ENCODE results near the gene UBE2D4.

The UBE2D4 gene

DNA sequence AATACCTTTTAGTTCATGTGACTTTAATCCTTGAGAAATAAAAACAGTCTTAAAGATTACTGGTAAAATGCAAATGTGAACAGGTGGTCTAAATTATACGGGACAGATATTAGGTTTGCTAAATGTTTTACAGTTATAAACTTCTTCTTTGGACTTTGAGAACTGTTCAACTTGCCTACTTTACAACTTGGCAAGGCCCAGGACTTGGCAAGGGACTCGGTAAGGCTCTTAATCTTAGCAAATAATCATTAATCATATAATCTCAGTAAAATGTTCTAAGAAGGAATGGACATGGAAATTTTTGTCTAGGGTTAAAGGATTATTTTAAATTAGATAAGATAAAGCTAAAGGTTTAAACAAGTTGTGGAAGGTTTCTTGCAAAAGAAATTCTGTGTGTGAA, 4.8 kb upstream of the UBE2D4 start:
- Histone ChIP-seq H3K9me3 (ENCODE audit: low read length) (no peaks in the 10 kb centered on the region), H3K9ac (ENCODE audit: low read length) (no peak overlapping the region), H3K27ac (ENCODE audit: low read depth, low read length) (no peak overlapping the region), H3K4me1 (ENCODE audit: insufficient read depth, low read length) (no peaks in the 10 kb centered on the region), H3K36me3 (ENCODE audit: insufficient read depth, low read length) (no peaks in the 10 kb centered on the region), H3K27me3 (ENCODE audit: control insufficient read depth in 1 of 2, insufficient read depth in 2 of 2, low read length in 2 of 2) (no peaks in the 10 kb centered on the region), H3K4me3 (ENCODE audit: low read depth in 1 of 2, low read length in 2 of 2) (no peak overlapping the region)

DNA sequence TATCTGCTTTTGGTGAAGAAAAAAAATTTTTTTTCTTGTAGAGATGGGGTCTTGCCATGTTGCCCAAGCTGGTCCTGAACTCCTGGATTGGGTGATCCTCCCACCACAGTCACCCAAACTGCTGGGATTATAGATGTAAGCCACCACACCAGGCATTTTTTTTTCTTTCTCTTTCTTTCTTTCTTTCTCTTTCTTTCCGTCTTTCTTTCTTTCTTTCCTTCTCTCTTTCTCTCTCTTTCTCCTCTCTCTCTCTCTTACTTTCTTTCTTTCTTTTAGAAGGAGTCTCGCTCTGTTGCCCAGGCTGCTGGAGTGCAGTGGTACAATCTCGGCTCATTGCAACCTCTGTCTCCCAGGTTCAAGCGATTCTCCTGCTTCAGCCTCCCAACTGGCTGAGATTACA, 3.5 kb upstream of the UBE2D4 start:
- Histone ChIP-seq H3K36me3 (ENCODE audit: insufficient read depth, low read length) (no peaks in the 10 kb centered on the region), H3K9me3 (ENCODE audit: low read length) (no peaks in the 10 kb centered on the region), H3K9ac (ENCODE audit: low read length) (no peak overlapping the region), H3K4me1 (ENCODE audit: insufficient read depth, low read length) (peaks cover 8% of the 10 kb centered on the region), H3K4me3 (ENCODE audit: low read depth in 1 of 2, low read length in 2 of 2) (no peak overlapping the region), H3K27ac (ENCODE audit: low read depth, low read length) (no peak overlapping the region), H3K27me3 (ENCODE audit: control insufficient read depth in 1 of 2, insufficient read depth in 2 of 2, low read length in 2 of 2) (no peaks in the 10 kb centered on the region)

DNA sequence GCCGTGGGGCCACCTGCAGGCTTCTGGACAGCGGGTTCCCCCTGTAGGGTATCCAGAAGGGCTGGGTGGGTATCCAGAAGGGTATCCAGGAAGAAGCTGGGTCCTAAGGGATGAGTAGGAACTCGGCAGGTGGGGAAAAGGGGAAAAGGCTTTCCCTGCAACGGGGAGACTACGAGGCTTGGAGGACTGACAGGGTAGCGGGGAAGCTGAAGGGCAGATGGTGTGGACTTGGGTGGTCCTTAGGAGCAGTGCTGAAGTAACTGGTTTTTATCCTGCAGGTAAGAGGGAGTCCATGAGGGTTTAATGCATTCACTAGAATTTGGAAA, 525 bp downstream of the UBE2D4 start:
- Histone ChIP-seq H3K27me3 (ENCODE audit: control insufficient read depth in 1 of 2, insufficient read depth in 2 of 2, low read length in 2 of 2) (no peaks in the 10 kb centered on the region), H3K27ac (ENCODE audit: low read depth, low read length) (peak overlapping the region; percentile 78), H3K9me3 (ENCODE audit: low read length) (no peaks in the 10 kb centered on the region), H3K4me3 (ENCODE audit: low read depth in 1 of 2, low read length in 2 of 2) (peak overlapping the region; percentile 43 to 94), H3K36me3 (ENCODE audit: insufficient read depth, low read length) (no peaks in the 10 kb centered on the region), H3K9ac (ENCODE audit: low read length) (peak overlapping the region; percentile 47), H3K4me1 (ENCODE audit: insufficient read depth, low read length) (peaks cover 8% of the 10 kb centered on the region)

DNA sequence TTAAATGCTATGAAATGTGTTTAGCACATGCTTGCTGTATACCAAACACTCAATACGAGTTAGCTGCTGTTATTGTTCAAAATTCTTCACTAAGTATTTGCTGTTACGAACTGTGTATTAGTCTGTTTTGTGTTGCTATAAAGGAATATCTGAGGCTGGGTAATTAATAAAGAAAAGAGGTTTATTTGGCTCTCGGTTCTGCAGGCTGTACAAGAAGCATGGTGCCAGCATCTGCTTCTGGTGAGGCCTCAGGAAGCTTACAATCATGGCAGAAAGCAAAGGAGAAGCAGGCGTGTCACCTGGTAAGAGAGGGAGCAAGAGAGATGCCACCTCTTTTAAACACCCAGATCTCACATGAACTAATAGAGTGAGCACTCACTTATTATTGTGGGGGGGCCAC, 1.6 kb downstream of the UBE2D4 start:
- no peak overlapping the region for H3K27ac ChIP-seq (ENCODE audit: low read depth, low read length)

DNA sequence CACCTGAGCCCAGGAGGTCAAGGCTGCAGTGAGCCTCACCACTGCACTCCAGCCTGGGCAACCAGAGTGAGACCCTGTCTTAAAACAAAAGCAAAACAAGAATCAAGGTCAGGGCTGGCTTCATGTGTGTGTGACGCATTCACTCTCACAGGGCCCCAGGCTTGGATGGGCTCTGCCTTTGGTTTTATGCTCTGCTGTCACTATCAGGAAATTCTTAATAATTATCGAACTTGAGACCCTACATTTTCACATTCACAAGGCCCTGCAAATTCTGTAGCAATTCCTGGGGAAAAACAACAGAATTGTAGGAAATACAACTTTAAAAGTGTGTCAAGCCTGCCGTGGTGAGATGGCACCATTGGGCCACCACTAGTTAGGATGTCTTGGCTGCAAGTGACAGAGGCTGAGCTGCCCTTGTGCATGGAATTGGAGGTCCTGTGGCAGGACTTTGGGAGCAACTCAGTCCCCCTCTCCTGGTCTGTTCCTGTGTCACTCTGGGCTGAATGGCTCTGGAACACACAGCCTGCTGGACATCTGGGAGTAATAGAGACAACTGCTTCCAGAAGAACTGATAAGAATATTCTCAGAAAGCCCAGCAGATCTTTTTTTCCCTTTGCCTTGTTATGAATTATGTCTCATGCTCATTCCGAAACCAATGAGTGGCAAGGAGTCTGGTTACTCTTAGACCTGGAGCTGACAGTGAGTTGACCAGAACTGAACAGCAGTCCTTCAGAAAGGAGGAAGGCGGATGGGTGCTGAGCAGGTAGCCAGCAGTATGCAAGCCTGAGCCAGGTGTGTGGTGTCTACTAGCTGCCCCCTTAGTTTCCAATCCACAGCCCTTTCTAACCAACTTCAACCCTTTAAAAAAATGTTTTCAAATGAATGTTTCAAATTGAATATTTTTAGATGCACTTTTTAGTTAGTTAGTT, 3.6 kb downstream of the UBE2D4 start:
- Histone ChIP-seq H3K36me3 (ENCODE audit: insufficient read depth, low read length) (no peaks in the 10 kb centered on the region), H3K4me1 (ENCODE audit: insufficient read depth, low read length) (peaks cover 8% of the 10 kb centered on the region), H3K4me3 (ENCODE audit: low read depth in 1 of 2, low read length in 2 of 2) (no peak overlapping the region), H3K27ac (ENCODE audit: low read depth, low read length) (no peak overlapping the region), H3K27me3 (ENCODE audit: control insufficient read depth in 1 of 2, insufficient read depth in 2 of 2, low read length in 2 of 2) (no peaks in the 10 kb centered on the region), H3K9ac (ENCODE audit: low read length) (no peak overlapping the region), H3K9me3 (ENCODE audit: low read length) (no peaks in the 10 kb centered on the region)

More for the DNA sequence above, 1.6 kb downstream of the UBE2D4 start:
- no peak overlapping the region for H3K4me3 ChIP-seq (ENCODE audit: low read depth in 1 of 2, low read length in 2 of 2)
- H3K4me1 ChIP-seq (ENCODE audit: insufficient read depth, low read length) = peaks cover 8% of the 10 kb centered on the region
- no peaks in the 10 kb centered on the region for H3K9me3 ChIP-seq (ENCODE audit: low read length)
- no peaks in the 10 kb centered on the region for H3K27me3 ChIP-seq (ENCODE audit: control insufficient read depth in 1 of 2, insufficient read depth in 2 of 2, low read length in 2 of 2)
- H3K36me3 ChIP-seq (ENCODE audit: insufficient read depth, low read length) = no peaks in the 10 kb centered on the region
- no peak overlapping the region for H3K9ac ChIP-seq (ENCODE audit: low read length)

DNA sequence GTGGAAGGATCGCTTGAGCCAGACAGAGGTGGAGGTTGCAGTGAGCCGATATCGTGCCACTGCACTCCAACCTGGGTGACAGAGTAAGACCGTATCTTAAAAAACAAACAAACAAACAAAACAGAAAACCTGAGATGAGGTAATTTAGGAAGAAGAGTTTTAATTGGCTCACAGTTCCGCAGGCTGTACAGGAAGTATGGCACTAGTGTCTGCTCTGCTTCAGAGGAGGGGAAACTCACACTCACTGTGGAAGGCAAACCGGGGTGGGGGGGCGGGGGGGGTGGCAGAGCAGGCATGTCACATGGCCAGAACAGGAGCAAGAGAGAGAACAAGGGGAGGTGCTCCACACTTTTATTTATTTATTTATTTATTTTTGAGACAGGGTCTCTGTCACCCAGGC, 5.1 kb downstream of the UBE2D4 start:
- no peaks in the 10 kb centered on the region for H3K27me3 ChIP-seq (ENCODE audit: control insufficient read depth in 1 of 2, insufficient read depth in 2 of 2, low read length in 2 of 2)
- H3K4me1 ChIP-seq (ENCODE audit: insufficient read depth, low read length) = peaks cover 8% of the 10 kb centered on the region
- H3K9ac ChIP-seq (ENCODE audit: low read length) = no peak overlapping the region
- H3K27ac ChIP-seq (ENCODE audit: low read depth, low read length) = no peak overlapping the region
- no peaks in the 10 kb centered on the region for H3K36me3 ChIP-seq (ENCODE audit: insufficient read depth, low read length)
- H3K4me3 ChIP-seq (ENCODE audit: low read depth in 1 of 2, low read length in 2 of 2) = no peak overlapping the region
- no peaks in the 10 kb centered on the region for H3K9me3 ChIP-seq (ENCODE audit: low read length)

DNA sequence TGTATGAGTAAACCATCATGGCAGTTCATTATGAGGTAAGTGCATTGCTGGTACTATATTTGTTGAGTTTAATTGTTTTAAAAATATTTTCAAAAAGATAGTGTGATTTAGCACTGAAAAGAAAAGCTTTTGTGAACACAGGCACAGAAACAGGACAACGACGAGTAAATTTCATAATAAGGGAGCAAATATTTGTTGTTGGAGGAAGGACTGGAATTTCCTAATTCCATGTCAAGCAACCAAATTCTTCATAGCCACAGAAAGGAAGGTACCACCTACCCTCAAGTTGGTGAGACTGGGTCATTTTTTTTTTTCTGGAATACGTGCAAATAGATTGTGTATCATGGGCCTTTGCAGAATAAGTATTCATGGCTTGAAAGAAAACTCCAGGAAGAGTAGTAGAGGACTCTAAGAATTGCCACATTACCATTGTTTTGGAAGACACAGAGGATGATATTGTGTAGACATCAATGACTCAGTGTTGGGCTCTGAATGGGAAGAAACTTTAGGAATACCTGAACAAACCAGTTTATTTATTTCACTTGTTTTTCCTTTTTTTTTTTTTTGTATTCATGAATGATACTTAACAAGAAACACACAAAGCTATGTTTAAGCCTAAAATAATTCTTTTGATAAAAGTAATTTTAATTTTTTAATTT, 7.8 kb downstream of the UBE2D4 start:
- Histone ChIP-seq H3K27ac (ENCODE audit: low read depth, low read length) (no peak overlapping the region), H3K36me3 (ENCODE audit: insufficient read depth, low read length) (no peaks in the 10 kb centered on the region), H3K9ac (ENCODE audit: low read length) (no peak overlapping the region), H3K9me3 (ENCODE audit: low read length) (no peaks in the 10 kb centered on the region), H3K4me3 (ENCODE audit: low read depth in 1 of 2, low read length in 2 of 2) (no peak overlapping the region), H3K27me3 (ENCODE audit: control insufficient read depth in 1 of 2, insufficient read depth in 2 of 2, low read length in 2 of 2) (no peaks in the 10 kb centered on the region), H3K4me1 (ENCODE audit: insufficient read depth, low read length) (no peaks in the 10 kb centered on the region)

DNA sequence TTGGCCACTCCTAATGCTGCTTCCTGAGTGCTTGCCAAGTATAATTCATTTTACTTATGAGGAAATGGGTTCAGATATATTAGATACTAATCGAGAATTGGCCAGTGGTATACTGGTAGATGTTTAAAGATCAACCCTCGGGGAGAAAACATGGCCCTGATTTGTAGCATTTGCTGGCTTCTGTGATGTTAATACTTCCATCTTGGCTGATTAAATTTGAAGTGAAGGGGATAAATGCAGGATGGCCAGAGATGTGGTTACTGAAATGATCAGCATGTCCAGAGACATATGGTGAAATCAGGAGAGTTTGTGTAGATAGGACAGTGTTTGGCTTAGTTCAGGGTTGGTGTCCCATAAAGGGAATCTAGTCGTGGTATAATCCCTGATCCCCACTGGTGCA, 11.2 kb downstream of the UBE2D4 start:
- H3K36me3 ChIP-seq (ENCODE audit: insufficient read depth, low read length) = peaks cover 4% of the 10 kb centered on the region
- H3K4me3 ChIP-seq (ENCODE audit: low read depth in 1 of 2, low read length in 2 of 2) = no peak overlapping the region
- no peak overlapping the region for H3K27ac ChIP-seq (ENCODE audit: low read depth, low read length)
- no peak overlapping the region for H3K9ac ChIP-seq (ENCODE audit: low read length)
- H3K4me1 ChIP-seq (ENCODE audit: insufficient read depth, low read length) = no peaks in the 10 kb centered on the region
- no peaks in the 10 kb centered on the region for H3K9me3 ChIP-seq (ENCODE audit: low read length)
- no peaks in the 10 kb centered on the region for H3K27me3 ChIP-seq (ENCODE audit: control insufficient read depth in 1 of 2, insufficient read depth in 2 of 2, low read length in 2 of 2)

DNA sequence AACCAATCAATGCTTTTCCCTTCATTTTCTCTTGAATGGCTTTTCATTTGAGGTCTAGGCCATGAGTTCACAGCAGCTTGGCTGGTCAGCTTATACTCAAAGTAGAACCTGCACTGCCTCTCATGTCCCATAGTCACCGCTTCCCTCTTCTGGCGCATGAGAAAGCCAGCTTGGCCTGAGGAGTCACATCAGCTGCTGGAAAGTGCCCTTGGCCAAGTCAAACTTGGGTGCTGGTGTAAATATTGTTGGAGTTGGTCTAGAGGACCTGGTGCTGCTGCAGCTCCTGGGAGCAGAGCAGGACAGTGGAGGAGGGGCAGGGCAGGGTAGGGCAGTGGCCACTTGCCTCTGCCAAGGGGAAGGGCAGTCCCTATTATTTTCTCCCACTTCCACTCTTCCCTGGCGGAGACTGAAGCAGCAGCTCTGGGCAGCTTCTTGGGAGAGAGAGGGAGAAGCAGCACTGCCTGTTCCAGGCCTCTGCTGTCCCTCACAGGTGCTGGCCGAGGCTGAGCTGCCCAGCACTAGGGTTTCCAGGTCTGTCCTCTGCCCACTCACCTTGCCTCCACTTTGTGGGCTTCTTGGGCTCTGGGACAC, 12.8 kb downstream of the UBE2D4 start:
- Histone ChIP-seq H3K9ac (ENCODE audit: low read length) (no peak overlapping the region), H3K9me3 (ENCODE audit: low read length) (no peaks in the 10 kb centered on the region), H3K36me3 (ENCODE audit: insufficient read depth, low read length) (peaks cover 14% of the 10 kb centered on the region), H3K4me1 (ENCODE audit: insufficient read depth, low read length) (no peaks in the 10 kb centered on the region), H3K27ac (ENCODE audit: low read depth, low read length) (no peak overlapping the region), H3K4me3 (ENCODE audit: low read depth in 1 of 2, low read length in 2 of 2) (no peak overlapping the region), H3K27me3 (ENCODE audit: control insufficient read depth in 1 of 2, insufficient read depth in 2 of 2, low read length in 2 of 2) (no peaks in the 10 kb centered on the region)

DNA sequence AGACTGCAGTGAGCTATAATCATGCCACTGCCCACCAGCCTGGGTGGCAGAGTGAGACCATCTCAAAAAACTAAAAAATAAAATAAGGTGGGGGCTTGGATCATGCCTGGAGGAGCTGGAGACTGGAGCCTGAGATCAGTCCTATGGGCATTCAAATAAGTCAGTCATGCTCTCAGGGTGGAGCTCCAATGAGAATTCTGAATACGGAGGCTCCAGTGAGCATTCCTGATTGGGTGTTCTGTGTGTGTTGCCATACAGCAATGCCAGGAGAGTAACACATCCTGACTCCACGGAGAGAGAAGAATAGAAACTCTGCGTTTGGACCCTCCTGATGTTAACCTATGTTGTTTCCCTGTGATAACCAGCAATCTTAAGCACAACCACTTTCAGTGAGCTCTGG, 16.0 kb downstream of the UBE2D4 start:
- Histone ChIP-seq H3K9me3 (ENCODE audit: low read length) (no peaks in the 10 kb centered on the region), H3K27ac (ENCODE audit: low read depth, low read length) (no peak overlapping the region), H3K9ac (ENCODE audit: low read length) (no peak overlapping the region), H3K4me3 (ENCODE audit: low read depth in 1 of 2, low read length in 2 of 2) (no peak overlapping the region), H3K27me3 (ENCODE audit: control insufficient read depth in 1 of 2, insufficient read depth in 2 of 2, low read length in 2 of 2) (no peaks in the 10 kb centered on the region), H3K4me1 (ENCODE audit: insufficient read depth, low read length) (no peaks in the 10 kb centered on the region), H3K36me3 (ENCODE audit: insufficient read depth, low read length) (peaks cover 16% of the 10 kb centered on the region)

DNA sequence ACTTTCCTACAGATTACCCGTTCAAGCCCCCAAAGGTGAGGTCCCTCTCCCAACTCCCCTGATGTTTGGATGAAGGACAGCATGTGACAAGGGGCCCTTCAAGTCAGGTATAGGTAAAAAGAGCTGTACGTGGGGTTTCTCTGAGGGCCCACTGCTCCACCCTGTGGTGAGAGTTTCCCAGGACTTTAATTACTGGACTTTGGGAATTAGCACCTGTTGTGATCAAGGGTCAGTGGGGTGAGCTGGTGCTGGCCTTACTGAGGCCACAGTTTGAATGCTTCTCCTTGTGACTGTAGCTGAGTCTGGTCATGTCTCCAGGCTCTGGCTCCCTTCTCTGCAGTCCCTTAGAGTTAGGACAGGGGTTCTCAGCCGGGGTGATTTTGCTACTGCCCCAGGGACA, 16.8 kb downstream of the UBE2D4 start:
- no peaks in the 10 kb centered on the region for H3K9me3 ChIP-seq (ENCODE audit: low read length)

More for the DNA sequence above, 16.8 kb downstream of the UBE2D4 start:
- H3K27me3 ChIP-seq (ENCODE audit: control insufficient read depth in 1 of 2, insufficient read depth in 2 of 2, low read length in 2 of 2) = no peaks in the 10 kb centered on the region
- H3K36me3 ChIP-seq (ENCODE audit: insufficient read depth, low read length) = peaks cover 16% of the 10 kb centered on the region
- no peaks in the 10 kb centered on the region for H3K4me1 ChIP-seq (ENCODE audit: insufficient read depth, low read length)
- H3K27ac ChIP-seq (ENCODE audit: low read depth, low read length) = no peak overlapping the region
- no peak overlapping the region for H3K9ac ChIP-seq (ENCODE audit: low read length)
- no peak overlapping the region for H3K4me3 ChIP-seq (ENCODE audit: low read depth in 1 of 2, low read length in 2 of 2)
